ENCODE measurements around the gene IGFBP4.

The IGFBP4 gene

GRCh38 chr17:40432864-40433528 lies 10.3 kb upstream of the IGFBP4 start:
- no peak for DNase-seq (ENCODE audit: low spot score)

DNA sequence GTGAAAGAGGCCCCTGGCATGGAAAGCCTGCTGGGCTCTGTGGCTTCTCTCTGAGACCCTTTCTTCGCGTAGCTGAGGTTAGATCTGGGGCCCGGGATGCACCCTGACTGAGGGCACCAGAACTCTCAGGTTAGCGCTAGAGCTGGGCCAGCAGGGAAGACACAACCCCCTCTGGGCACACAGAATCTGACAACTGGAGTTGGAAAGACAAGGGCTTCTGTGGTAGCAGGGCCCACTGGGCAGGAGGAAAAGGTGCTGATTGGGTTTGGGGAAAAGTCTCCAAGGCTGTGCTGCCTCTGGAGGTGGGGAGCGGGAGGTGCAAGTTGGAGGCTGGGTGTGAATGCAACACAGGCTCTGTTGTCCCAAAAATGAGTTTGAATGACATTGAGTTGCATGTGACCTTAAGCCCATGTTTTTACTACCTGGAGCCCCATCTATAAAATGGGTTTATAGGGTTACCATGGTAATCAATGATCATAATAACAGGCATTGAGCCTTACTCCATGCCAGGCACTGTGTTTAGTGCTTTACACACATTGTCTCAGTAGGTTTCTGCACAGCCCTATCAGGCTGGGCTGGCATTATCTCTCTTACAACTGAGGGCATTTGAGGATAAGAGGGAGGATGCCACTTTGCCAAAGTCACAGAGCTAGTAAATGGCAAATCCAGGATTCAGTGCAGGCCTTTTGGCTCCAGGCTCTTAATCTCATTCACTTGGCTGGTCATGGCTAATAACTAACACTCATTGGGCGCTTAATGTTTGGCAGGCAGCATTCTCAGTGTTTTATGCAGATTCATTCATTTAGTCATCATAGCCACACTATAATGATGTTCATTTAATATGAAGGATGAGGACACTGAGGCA lies 9.5 kb upstream of the IGFBP4 start:
- DNase-seq (ENCODE audit: low spot score) = no peak

GRCh38 chr17:40436636-40437035 lies 6.6 kb upstream of the IGFBP4 start:
- no peak for DNase-seq (ENCODE audit: low spot score)

DNA sequence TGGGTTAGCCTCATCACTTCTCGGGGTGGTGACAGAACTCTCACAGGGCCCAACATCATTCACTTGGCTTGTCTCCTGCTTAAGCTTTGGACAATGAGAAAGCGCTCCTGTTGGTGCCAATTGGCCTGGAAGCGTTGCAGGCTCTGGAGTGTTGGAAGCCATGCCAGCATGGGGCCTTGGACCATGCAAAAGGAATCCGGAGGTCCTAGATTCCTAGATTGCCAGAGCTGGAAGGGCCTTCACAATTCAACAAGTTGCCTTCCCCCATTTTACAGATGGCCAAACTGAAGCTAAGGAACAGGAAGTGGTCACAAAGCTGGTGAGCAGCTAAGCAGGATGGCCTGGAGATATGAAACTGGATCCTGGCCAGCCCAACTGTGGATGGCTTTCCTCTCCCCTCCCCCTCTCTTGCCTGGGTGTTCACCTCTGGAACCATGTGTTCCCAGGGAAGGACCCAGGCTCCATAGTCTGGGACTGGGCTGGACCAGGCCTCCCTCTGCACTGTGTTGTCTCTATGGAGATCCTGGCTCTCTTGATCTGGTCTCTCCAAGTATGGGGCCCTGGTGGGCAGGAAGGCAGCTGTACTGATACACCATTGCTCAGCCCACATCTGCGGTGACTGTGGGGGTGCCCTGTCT lies 6.0 kb upstream of the IGFBP4 start:
- DNase-seq (ENCODE audit: low spot score) = peak; percentile 45

- DNase-seq (ENCODE audit: low spot score) = no peak
These were observed 3.1 kb upstream of the IGFBP4 start for GRCh38 chr17:40440166-40440565.

- peak; percentile 20 for DNase-seq (ENCODE audit: low spot score)
These were observed 656 bp upstream of the IGFBP4 start for GRCh38 chr17:40442392-40443195.

DNA sequence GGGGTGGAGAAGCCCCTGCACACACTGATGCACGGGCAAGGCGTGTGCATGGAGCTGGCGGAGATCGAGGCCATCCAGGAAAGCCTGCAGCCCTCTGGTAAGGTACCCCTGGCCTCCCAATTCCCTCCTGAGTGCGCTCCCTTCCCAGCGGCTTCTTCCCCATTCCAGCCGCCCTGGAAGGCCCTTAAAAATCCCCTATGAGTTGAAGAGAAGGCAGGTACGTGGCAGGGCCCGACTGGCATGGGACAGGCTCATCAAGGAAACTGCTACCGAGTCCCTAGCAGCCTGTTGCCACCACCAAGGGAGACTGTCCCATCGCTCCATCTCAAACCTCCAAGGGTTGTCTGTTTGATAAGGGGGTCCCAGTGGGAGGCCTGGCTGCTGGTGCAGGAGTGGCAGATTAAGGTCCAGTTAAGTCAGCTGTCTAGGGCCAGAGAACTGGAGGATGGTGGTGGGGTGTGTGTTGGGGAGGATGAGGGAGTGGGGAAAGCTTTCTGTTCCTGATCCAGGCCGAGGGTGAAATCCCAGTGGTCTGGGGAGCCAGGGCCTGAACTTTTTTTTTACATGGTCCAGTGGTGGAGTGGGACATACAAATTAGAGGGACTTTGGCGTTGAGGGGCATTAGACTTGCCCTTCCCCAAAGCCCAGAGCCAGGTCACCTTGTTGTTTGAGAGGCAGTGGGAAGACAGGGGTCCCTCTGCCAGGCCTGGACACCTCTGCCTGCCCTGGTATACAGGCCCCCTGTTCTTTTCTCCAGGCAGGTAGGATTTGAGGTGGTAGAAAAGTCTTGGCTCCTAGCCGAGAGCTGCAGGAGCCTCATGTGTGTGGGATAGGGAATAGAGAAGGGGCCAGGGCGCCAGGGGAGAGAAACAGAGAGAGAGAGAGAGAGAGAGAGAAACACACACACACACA lies 994 bp downstream of the IGFBP4 start:
- peak; percentile 16 for DNase-seq (ENCODE audit: low spot score)

- no peak for DNase-seq (ENCODE audit: low spot score)
These were observed 2.7 kb downstream of the IGFBP4 start for GRCh38 chr17:40445751-40446468.

GRCh38 chr17:40447148-40447644 lies 3.9 kb downstream of the IGFBP4 start:
- DNase-seq (ENCODE audit: low spot score) = no peak

DNA sequence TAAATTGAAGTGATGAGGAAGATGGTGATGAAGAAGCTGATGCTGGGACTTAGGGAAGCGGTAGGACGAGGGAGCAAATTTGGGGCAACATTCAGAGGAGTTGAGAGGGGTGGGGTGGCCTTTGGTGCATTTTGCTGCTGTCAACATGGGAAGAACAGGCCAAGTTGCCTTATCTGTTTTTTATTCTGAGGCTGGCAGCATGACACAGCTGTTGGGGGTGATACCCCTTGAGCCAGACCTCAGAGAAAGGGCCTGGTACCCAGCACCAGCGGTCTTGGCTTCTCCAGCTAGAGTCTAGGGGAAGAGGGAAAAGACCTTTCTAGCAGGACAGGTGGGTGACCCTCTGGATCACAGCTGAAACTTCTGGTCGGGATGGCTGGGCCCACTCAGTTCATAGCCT lies 4.6 kb downstream of the IGFBP4 start:
- DNase-seq (ENCODE audit: low spot score) = no peak

- DNase-seq (ENCODE audit: low spot score) = no peak
These were observed 5.0 kb downstream of the IGFBP4 start for GRCh38 chr17:40448213-40448638.

DNA sequence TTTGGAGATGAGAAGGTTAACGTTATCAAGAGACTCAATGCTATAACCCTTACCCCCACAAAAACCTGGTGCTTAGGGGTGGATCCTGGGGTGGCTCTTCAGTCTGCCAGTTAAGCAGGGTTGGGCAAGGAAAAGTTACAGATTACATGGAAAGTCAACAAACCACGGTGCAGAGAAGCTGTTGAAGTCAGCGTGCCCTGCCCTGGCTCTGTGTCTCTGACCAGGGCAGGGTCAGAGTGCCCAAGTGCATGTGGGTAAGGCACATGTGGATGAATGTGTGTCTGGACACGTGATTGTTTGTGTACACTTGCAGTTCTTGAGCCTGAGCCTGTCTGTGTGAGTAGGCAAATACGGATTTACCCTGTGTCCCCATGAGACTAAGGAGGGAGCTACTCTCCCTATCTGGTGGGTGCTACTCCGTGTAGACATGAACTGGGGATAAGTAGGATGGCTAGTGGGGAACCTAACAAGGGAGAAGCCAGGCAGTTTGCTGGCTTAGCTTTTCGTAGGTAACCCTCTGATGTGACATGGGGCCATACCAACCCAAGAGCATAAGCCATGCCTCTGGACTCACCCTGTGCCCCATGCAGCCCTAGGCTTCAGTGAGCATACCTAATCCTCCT lies 5.5 kb downstream of the IGFBP4 start:
- DNase-seq (ENCODE audit: low spot score) = peak; percentile 74

DNA sequence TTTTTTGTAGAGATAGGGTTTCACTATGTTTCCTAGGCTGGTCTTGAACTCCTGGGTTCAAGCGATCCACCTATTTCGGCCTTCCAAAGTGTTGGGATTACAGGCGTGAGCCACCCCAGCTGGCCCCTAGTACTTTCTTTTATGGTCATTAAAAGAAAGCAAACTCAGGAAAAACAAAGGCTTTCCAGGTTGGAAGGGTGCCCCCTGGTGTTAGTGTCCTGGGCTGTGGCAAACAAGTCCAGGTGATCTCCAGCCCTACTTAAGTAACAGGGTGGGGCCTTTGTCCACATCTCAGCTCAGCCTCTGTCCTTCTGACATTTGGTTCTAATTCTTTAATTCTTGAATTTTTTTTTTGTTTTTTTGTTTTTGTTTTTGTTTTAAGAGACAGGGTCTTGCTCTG lies 6.9 kb downstream of the IGFBP4 start:
- peak; percentile 38 for DNase-seq (ENCODE audit: low spot score)

DNA sequence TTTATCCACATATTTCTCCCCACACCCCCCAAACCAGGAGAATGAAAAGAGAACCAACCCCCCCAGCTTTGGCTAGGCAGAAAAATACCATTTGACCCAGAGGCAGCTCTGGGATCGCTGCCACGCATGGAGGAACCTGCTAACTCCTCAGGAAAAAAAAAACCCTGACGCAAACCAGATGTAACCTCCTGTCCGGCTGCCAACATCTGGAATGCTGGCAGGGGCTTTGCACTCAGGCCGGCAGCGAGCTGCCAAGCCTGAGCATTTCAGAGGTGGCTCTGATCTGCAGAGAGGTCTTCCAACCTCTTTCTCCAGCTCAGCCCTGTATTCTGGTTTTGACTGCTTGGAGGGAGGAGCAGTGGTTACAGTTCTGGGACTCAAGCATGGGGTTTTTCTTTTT lies 8.2 kb downstream of the IGFBP4 start:
- peak; percentile 46 for DNase-seq (ENCODE audit: low spot score)

DNA sequence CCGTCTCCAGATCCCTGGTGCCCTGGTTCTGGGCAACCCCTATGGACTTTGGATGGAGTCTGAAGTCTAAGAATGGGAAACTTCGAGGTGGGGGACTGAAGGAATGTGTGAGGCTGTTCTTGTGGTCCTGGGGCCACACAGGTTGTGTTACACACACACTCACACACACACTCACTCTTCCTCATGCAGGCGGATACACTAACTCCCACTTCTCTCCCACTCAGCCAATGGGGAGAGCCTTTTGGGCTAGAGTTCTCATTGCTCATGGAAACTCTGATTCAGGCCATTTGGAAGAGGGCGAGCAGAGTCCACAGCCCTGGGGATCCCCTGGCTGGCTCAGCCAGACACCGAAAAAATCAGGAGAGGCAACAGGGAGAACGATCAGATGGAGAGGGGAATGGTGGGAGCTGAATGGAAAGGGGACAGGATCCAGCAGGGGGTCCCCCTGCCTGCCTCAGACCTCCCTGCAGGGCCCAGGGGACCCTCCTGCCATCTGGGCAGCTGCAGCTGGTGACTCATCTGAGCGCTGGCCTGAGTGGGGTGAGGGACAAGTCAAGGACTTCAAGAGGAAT lies 9.1 kb downstream of the IGFBP4 start:
- DNase-seq (ENCODE audit: low spot score) = peak; percentile 63

- peak; percentile 45 for DNase-seq (ENCODE audit: low spot score)
These were observed 9.7 kb downstream of the IGFBP4 start for GRCh38 chr17:40452921-40453378.

- DNase-seq (ENCODE audit: low spot score) = peak; percentile 41
These were observed 10.8 kb downstream of the IGFBP4 start for GRCh38 chr17:40453881-40454612.

- no peak for DNase-seq (ENCODE audit: low spot score)
These were observed 11.4 kb downstream of the IGFBP4 start for GRCh38 chr17:40454613-40454995.

Measured in kidney tubule cell (primary cell).